GM10248 (cell line): ENCODE results near the gene MGST2.

ENCODE experiments used
- CTCF ChIA-PET: fragments of 300-600 bp; sonication (Branson Sonifier 250); formaldehyde crosslinking; extraction: SDS; loops from one replicate; lab custom pipeline; 2021; ENCODE audit warnings: antibody characterized with exemption; lab: Yijun Ruan, JAX
- POLR2A ChIA-PET: fragments of 350-650 bp; sonication (Branson Sonifier 250); formaldehyde crosslinking; extraction: SDS; loops from one replicate; lab custom pipeline; 2020; ENCODE audit warnings: antibody characterized with exemption; lab: Yijun Ruan, JAX
- DNase-seq: peaks from one replicate; pipeline ENCODE4 v3.0.0; 2012; ENCODE audit errors: extremely low spot score
- CTCF ChIP-seq: IDR thresholded peaks from 2 replicates; pipeline ENCODE4 v1.5.1; 2012; ENCODE audit warnings: mild to moderate bottlenecking, low read depth; ENCODE audit errors: extremely low read depth, missing control alignments, control extremely low read depth

MGST2 gene

GRCh38 chr4:139643042-139643895 lies 22.4 kb upstream of the MGST2 start:
- no peak for TF ChIP-seq CTCF
- ChIA-PET CTCF (no interaction called here), POLR2A (no interaction called here)
- DNase-seq: no peak

- ChIA-PET POLR2A (no interaction called here), CTCF (interaction anchor here (0.6 to 2.0 kb wide), 4 partner anchors 12 to 25 kb away, joined by 3 to 8 read pairs (median 4); no protein-coding TSS in a partner anchor)
- DNase-seq: no peak
- TF ChIP-seq CTCF: no peak
Observed at GRCh38 chr4:139645458-139645857, 20.2 kb upstream of the MGST2 start.

GRCh38 chr4:139647184-139647583 lies 18.4 kb upstream of the MGST2 start:
- TF ChIP-seq CTCF: no peak
- CTCF ChIA-PET: interaction anchor here (1.7 kb wide), 1 partner anchor 10 kb away, joined by 8 read pairs; no protein-coding TSS in a partner anchor
- DNase-seq: no peak
- POLR2A ChIA-PET: no interaction called here

GRCh38 chr4:139647952-139648351 lies 17.7 kb upstream of the MGST2 start:
- no peak for DNase-seq
- ChIA-PET POLR2A (no interaction called here), CTCF (no interaction called here)
- TF ChIP-seq CTCF: no peak

GRCh38 chr4:139651282-139652194 lies 14.1 kb upstream of the MGST2 start:
- ChIA-PET POLR2A (no interaction called here), CTCF (interaction anchor here (0.7 to 12.1 kb wide), 25 partner anchors 9 to 622 kb away, joined by 3 to 176 read pairs (median 4); partner anchors contain the start of gene MGST2)
- peak; percentile 58 for DNase-seq
- TF ChIP-seq CTCF: peak; percentile 93

GRCh38 chr4:139654516-139654915 lies 11.1 kb upstream of the MGST2 start:
- ChIA-PET POLR2A (no interaction called here), CTCF (interaction anchor here (0.8 to 12.1 kb wide), 5 partner anchors 14 to 623 kb away, joined by 3 to 176 read pairs (median 5); partner anchors contain the start of gene MGST2)
- TF ChIP-seq CTCF: no peak
- DNase-seq: no peak
